ENCODE measurements around the gene TAS1R3. TPM values are rescaled to one million over a fixed set of nuclear protein-coding genes. Genes with fewer than 3 reads are reported as not detected.

TAS1R3 gene
- total and polyA plus RNA-seq, 2 of the 4 experiments (the other 2 are of a cell fraction) = under 0.01 to 0.05 TPM

GRCh38 chr1:1374589-1374928, 43.5 kb downstream of the TAS1R3 start:
- peak overlapping the region; percentile 59 for H3K4me3 ChIP-seq (ENCODE audit: insufficient read depth, low read depth, low read length)
- dilution Hi-C loops (cut with HindIII; ENCODE audit: low sequenced_read_pairs, unreplicated experiment) (no loop called here), in situ Hi-C loops (cut with MboI; ENCODE audit: low sequenced_read_pairs) (no loop called here), intact Hi-C loops (cut with micrococcal nuclease) (no loop called here)
- peak overlapping the region; percentile 59 for H2BK5ac ChIP-seq (ENCODE audit: low read depth, low read length, poor library complexity, severe bottlenecking)
- no peak overlapping the region for H2BK15ac ChIP-seq (ENCODE audit: low read depth, low read length)
- H3K9me3 ChIP-seq (ENCODE audit: control insufficient read depth, insufficient read depth, low read length) = no peaks in the 10 kb centered on the region
- peak overlapping the region; percentile 94 for H2AK9ac ChIP-seq (replicated peaks; ENCODE audit: low read depth, low read length, poor library complexity)
- H2AFZ ChIP-seq (replicated peaks; ENCODE audit: low read length, poor library complexity) = peak overlapping the region; percentile 93
- TF ChIP-seq MAFK (IDR thresholded peaks at IDR 0.05; ENCODE audit: low read depth, low read length) (no peak), ELK1 (IDR thresholded peaks at IDR 0.05; ENCODE audit: borderline replicate concordance, low read depth, low read length) (no peak), MXI1 (IDR thresholded peaks at IDR 0.05; ENCODE audit: borderline replicate concordance, low read depth, low read length) (no peak), SMC3 (IDR thresholded peaks at IDR 0.05; ENCODE audit: low read depth, low read length) (no peak), BHLHE40 (IDR thresholded peaks at IDR 0.05; ENCODE audit: low read depth, low read length) (no peak), RCOR1 (IDR thresholded peaks at IDR 0.05; ENCODE audit: insufficient replicate concordance, low read length) (no peak), NFE2L2 (IDR thresholded peaks at IDR 0.05; ENCODE audit: low read depth, low read length) (no peak), CHD1 (IDR thresholded peaks at IDR 0.05; ENCODE audit: low read depth, low read length) (no peak), CTCF (conservative IDR thresholded peaks at IDR 0.05; ENCODE audit: low read depth, low read length) (no peak), MAZ (IDR thresholded peaks at IDR 0.05; ENCODE audit: borderline replicate concordance, low read depth, low read length) (no peak), RAD21 (IDR thresholded peaks at IDR 0.05; ENCODE audit: low read length) (no peak), CEBPB (IDR thresholded peaks at IDR 0.05; ENCODE audit: low read depth, low read length) (no peak), RFX5 (IDR thresholded peaks at IDR 0.05; ENCODE audit: low read depth, low read length) (no peak), FOS (IDR thresholded peaks at IDR 0.05; ENCODE audit: low read depth, low read length) (no peak), POLR2A (IDR thresholded peaks at IDR 0.05; ENCODE audit: low read depth, low read length) (no peak), USF2 (IDR thresholded peaks at IDR 0.05; ENCODE audit: low read depth, low read length) (no peak)
- H3K27me3 ChIP-seq (ENCODE audit: control insufficient read depth, insufficient read depth, low read length) = no peaks in the 10 kb centered on the region
- peaks cover 8% of the 10 kb centered on the region for H3K36me3 ChIP-seq (ENCODE audit: control insufficient read depth, insufficient read depth, low read length)
- no peak for ATAC-seq (ENCODE audit: low read depth)
- ChIA-PET POLR2A (ENCODE audit: unreplicated experiment) (interaction anchor here (0.8 kb wide), 2 partner anchors 15 to 29 kb away, joined by 3 read pairs; no protein-coding TSS in a partner anchor), CTCF (interaction anchor here (0.5 to 1.0 kb wide), 2 partner anchors 55 to 284 kb away, joined by 3 to 4 read pairs; no protein-coding TSS in a partner anchor)
- WGBS, 2 experiments (ENCODE audit: extremely low coverage in 2 of 2, insufficient read length in 1 of 2) = 0% methylated on average over 8 of the region's 24 CpGs; no CpG with 5 or more reads in 1 of the 2 experiments
- peaks cover 3 to 50% of the 10 kb centered on the region in 2 experiments; a peak in 3 of 4 replicates for H3K79me1 ChIP-seq (ENCODE audit: low read depth in 1 of 2, low read length in 2 of 2)
- peak overlapping the region; percentile 71; the same call in 1 of the 2 replicates for H3K14ac ChIP-seq (replicated peaks; ENCODE audit: low read depth, low read length)
- H4K20me1 ChIP-seq (ENCODE audit: insufficient read depth, low read length) = peaks cover 11% of the 10 kb centered on the region; the same call in 1 of the 2 replicates
- 0 out of 2 replicates have a peak overlapping the region, but pooled peaks have one; percentile 59 for H3K23ac ChIP-seq (ENCODE audit: low read depth, low read length)
- no peak overlapping the region for H3K18ac ChIP-seq (ENCODE audit: low read depth, low read length)
- no TSS peak for BruUV-seq (replicated peaks)
- H4K91ac ChIP-seq (ENCODE audit: insufficient read depth, low read depth, low read length) = peak overlapping the region; percentile 9
- peak overlapping the region; percentile 47 for H3K9ac ChIP-seq (ENCODE audit: low read depth, low read length)
- H3K27ac ChIP-seq (ENCODE audit: insufficient read depth, low read length) = peak overlapping the region; percentile 43
- H2BK120ac ChIP-seq (ENCODE audit: low read depth, low read length) = 0 out of 2 replicates have a peak overlapping the region, but pooled peaks have one; percentile 8
- no peak overlapping the region for H4K5ac ChIP-seq (ENCODE audit: low read depth, low read length)
- H3K4ac ChIP-seq (ENCODE audit: low read depth, low read length) = peak overlapping the region; percentile 43
- H3K9me1 ChIP-seq (ENCODE audit: insufficient read depth, low read length) = 0 out of 2 replicates have a peak, but pooled peaks cover 5% of the 10 kb centered on the region
- peak overlapping the region; percentile 16; the same call in 1 of the 2 replicates for H3K56ac ChIP-seq (ENCODE audit: extremely low read depth, insufficient read depth, low read length)
- H4K8ac ChIP-seq (ENCODE audit: low read depth in 2 of 2, low read length in 2 of 2) = peak overlapping the region; percentile 35 to 64; a peak in 2 of 4 replicates
- no peak for DNase-seq
- H3K4me1 ChIP-seq (ENCODE audit: control insufficient read depth, insufficient read depth, low read length) = peaks cover 12% of the 10 kb centered on the region
- H2BK20ac ChIP-seq (ENCODE audit: low read depth, low read length) = no peak overlapping the region
- H2AK5ac ChIP-seq (ENCODE audit: low read depth, low read length) = peak overlapping the region; percentile 72
- peak overlapping the region; percentile 96 for H3K4me2 ChIP-seq (ENCODE audit: low read depth, low read length)
